ENCODE measurements around the gene TSPAN15. TPM values are rescaled to one million over a fixed set of nuclear protein-coding genes. Genes with fewer than 3 reads are reported as not detected.

The TSPAN15 gene
- total RNA-seq, 1 experiment from 2014 or later, result 8.3 TPM

DNA sequence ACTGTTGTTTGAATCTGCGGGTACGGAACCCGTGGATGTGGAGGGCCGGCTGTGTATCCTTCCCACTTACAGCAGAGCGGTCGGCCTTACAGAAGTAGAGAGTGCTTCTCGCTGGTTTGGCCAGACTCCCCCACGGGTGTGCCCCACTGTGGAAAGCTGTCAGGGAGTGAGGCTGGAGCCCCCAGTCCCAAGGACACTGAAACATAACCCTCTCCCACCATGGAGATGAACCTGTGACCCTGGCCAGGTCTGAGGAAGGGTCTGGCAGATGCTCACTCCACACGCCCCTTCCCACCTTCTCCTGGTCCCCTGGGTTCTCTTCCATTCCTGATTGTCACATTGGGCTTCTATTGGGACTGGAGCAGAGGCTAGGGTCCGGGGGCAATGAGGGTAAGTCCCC lies 39.6 kb downstream of the TSPAN15 start:
- no peak for TF ChIP-seq ZNF232 (CRISPR knock-in tag; IDR thresholded peaks at IDR 0.05)
- TF ChIP-seq SMAD4 (CRISPR knock-in tag; IDR thresholded peaks at IDR 0.05), result no peak
- TF ChIP-seq ZNF416 (CRISPR knock-in tag; IDR thresholded peaks at IDR 0.05), result no peak
- TF ChIP-seq RORB (CRISPR knock-in tag; IDR thresholded peaks at IDR 0.05), result no peak
- TF ChIP-seq, protein P1, sequence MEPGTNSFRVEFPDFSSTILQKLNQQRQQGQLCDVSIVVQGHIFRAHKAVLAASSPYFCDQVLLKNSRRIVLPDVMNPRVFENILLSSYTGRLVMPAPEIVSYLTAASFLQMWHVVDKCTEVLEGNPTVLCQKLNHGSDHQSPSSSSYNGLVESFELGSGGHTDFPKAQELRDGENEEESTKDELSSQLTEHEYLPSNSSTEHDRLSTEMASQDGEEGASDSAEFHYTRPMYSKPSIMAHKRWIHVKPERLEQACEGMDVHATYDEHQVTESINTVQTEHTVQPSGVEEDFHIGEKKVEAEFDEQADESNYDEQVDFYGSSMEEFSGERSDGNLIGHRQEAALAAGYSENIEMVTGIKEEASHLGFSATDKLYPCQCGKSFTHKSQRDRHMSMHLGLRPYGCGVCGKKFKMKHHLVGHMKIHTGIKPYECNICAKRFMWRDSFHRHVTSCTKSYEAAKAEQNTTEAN (CRISPR knock-in tag; IDR thresholded peaks at IDR 0.05), result no peak
- TF ChIP-seq, protein P2, sequence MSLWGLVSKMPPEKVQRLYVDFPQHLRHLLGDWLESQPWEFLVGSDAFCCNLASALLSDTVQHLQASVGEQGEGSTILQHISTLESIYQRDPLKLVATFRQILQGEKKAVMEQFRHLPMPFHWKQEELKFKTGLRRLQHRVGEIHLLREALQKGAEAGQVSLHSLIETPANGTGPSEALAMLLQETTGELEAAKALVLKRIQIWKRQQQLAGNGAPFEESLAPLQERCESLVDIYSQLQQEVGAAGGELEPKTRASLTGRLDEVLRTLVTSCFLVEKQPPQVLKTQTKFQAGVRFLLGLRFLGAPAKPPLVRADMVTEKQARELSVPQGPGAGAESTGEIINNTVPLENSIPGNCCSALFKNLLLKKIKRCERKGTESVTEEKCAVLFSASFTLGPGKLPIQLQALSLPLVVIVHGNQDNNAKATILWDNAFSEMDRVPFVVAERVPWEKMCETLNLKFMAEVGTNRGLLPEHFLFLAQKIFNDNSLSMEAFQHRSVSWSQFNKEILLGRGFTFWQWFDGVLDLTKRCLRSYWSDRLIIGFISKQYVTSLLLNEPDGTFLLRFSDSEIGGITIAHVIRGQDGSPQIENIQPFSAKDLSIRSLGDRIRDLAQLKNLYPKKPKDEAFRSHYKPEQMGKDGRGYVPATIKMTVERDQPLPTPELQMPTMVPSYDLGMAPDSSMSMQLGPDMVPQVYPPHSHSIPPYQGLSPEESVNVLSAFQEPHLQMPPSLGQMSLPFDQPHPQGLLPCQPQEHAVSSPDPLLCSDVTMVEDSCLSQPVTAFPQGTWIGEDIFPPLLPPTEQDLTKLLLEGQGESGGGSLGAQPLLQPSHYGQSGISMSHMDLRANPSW (CRISPR knock-in tag; conservative IDR thresholded peaks at IDR 0.05; ENCODE audit: low read depth), result no peak
- no peak for TF ChIP-seq TP53 (CRISPR knock-in tag; IDR thresholded peaks at IDR 0.05)
- no peak for TF ChIP-seq FOXJ3 (CRISPR knock-in tag; IDR thresholded peaks at IDR 0.05; ENCODE audit: borderline replicate concordance)
- TF ChIP-seq NFE2L1 (CRISPR knock-in tag; IDR thresholded peaks at IDR 0.05), result no peak
- TF ChIP-seq NFATC4 (CRISPR knock-in tag; IDR thresholded peaks at IDR 0.05), result no peak
- TF ChIP-seq, protein P3, sequence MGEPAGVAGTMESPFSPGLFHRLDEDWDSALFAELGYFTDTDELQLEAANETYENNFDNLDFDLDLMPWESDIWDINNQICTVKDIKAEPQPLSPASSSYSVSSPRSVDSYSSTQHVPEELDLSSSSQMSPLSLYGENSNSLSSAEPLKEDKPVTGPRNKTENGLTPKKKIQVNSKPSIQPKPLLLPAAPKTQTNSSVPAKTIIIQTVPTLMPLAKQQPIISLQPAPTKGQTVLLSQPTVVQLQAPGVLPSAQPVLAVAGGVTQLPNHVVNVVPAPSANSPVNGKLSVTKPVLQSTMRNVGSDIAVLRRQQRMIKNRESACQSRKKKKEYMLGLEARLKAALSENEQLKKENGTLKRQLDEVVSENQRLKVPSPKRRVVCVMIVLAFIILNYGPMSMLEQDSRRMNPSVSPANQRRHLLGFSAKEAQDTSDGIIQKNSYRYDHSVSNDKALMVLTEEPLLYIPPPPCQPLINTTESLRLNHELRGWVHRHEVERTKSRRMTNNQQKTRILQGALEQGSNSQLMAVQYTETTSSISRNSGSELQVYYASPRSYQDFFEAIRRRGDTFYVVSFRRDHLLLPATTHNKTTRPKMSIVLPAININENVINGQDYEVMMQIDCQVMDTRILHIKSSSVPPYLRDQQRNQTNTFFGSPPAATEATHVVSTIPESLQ (CRISPR knock-in tag; IDR thresholded peaks at IDR 0.05), result no peak
- no peak for TF ChIP-seq SMAD3 (CRISPR knock-in tag; IDR thresholded peaks at IDR 0.05; ENCODE audit: borderline replicate concordance)
- TF ChIP-seq, protein P4, sequence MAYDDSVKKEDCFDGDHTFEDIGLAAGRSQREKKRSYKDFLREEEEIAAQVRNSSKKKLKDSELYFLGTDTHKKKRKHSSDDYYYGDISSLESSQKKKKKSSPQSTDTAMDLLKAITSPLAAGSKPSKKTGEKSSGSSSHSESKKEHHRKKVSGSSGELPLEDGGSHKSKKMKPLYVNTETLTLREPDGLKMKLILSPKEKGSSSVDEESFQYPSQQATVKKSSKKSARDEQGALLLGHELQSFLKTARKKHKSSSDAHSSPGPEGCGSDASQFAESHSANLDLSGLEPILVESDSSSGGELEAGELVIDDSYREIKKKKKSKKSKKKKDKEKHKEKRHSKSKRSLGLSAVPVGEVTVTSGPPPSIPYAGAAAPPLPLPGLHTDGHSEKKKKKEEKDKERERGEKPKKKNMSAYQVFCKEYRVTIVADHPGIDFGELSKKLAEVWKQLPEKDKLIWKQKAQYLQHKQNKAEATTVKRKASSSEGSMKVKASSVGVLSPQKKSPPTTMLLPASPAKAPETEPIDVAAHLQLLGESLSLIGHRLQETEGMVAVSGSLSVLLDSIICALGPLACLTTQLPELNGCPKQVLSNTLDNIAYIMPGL (CRISPR knock-in tag; IDR thresholded peaks at IDR 0.05), result no peak
- no peak for TF ChIP-seq ELF4 (CRISPR knock-in tag; IDR thresholded peaks at IDR 0.05; ENCODE audit: low read depth)
- TF ChIP-seq NR3C1 (CRISPR knock-in tag; conservative IDR thresholded peaks at IDR 0.05; ENCODE audit: low read depth), result no peak
- no peak for TF ChIP-seq RELA (CRISPR knock-in tag; IDR thresholded peaks at IDR 0.05; ENCODE audit: borderline replicate concordance)
- no peak for TF ChIP-seq NR1H2 (CRISPR knock-in tag; IDR thresholded peaks at IDR 0.05)
- TF ChIP-seq CREB1 (CRISPR knock-in tag; IDR thresholded peaks at IDR 0.05), result no peak

DNA sequence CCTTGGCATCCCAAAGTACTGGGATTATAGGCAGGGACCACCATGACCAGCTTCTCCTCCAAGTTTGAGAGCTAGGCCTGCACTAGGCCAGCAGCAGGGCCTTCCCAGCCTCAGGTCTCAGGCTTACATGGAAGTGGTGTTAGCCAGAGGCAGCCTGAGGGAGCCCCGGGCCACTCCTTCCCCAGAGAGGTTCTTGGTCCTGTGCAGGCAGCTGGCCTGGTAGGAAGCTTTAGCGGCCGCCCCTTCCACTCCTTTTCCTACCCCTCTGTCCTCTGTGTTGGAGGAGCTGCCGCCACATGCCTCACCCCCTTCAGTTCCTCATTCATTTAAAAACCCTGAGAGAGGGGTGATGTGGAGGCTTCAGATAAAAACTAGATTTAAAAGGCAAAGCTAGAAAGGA lies 40.3 kb downstream of the TSPAN15 start:
- POLR2A ChIA-PET, result interaction anchor here (0.8 kb wide), 1 partner anchor 13 kb away, joined by 4 read pairs; no protein-coding TSS in a partner anchor
- peaks cover 28% of the 10 kb centered on the region for H3K9me3 Mint-ChIP-seq
- H3K4me3 Mint-ChIP-seq, result no peak overlapping the region
- DNase-seq (ENCODE audit: low spot score) (no peak), ATAC-seq (no peak)
- H3K36me3 Mint-ChIP-seq, result peaks cover 30% of the 10 kb centered on the region
- CTCF ChIA-PET, result interaction anchor here (0.7 to 2.5 kb wide), 5 partner anchors 15 to 145 kb away, joined by 3 to 12 read pairs (median 4); partner anchors contain the start of gene TSPAN15
- H3K27ac Mint-ChIP-seq, result no peak overlapping the region; the same call in 1 of the 2 replicates
- peaks cover 14% of the 10 kb centered on the region; the same call in 1 of the 2 replicates for H3K27me3 Mint-ChIP-seq (ENCODE audit: low read depth)
- H3K4me1 Mint-ChIP-seq, result no peaks in the 10 kb centered on the region
- TF ChIP-seq HMGA2 (CRISPR knock-in tag; IDR thresholded peaks at IDR 0.05) (no peak), GABPB1 (CRISPR knock-in tag; IDR thresholded peaks at IDR 0.05) (no peak), SOX15 (CRISPR knock-in tag; IDR thresholded peaks at IDR 0.05) (no peak), RORB (CRISPR knock-in tag; IDR thresholded peaks at IDR 0.05) (no peak), CREM (CRISPR knock-in tag; IDR thresholded peaks at IDR 0.05) (no peak)
- TF ChIP-seq, protein P5, sequence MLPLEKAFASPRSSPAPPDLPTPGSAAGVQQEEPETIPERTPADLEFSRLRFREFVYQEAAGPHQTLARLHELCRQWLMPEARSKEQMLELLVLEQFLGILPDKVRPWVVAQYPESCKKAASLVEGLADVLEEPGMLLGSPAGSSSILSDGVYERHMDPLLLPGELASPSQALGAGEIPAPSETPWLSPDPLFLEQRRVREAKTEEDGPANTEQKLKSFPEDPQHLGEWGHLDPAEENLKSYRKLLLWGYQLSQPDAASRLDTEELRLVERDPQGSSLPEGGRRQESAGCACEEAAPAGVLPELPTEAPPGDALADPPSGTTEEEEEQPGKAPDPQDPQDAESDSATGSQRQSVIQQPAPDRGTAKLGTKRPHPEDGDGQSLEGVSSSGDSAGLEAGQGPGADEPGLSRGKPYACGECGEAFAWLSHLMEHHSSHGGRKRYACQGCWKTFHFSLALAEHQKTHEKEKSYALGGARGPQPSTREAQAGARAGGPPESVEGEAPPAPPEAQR (CRISPR knock-in tag; IDR thresholded peaks at IDR 0.05), result no peak
- TF ChIP-seq, protein P6, sequence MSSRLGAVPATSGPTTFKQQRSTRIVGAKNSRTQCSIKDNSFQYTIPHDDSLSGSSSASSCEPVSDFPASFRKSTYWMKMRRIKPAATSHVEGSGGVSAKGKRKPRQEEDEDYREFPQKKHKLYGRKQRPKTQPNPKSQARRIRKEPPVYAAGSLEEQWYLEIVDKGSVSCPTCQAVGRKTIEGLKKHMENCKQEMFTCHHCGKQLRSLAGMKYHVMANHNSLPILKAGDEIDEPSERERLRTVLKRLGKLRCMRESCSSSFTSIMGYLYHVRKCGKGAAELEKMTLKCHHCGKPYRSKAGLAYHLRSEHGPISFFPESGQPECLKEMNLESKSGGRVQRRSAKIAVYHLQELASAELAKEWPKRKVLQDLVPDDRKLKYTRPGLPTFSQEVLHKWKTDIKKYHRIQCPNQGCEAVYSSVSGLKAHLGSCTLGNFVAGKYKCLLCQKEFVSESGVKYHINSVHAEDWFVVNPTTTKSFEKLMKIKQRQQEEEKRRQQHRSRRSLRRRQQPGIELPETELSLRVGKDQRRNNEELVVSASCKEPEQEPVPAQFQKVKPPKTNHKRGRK (CRISPR knock-in tag; IDR thresholded peaks at IDR 0.05; ENCODE audit: borderline replicate concordance), result no peak
- TF ChIP-seq, protein P7, sequence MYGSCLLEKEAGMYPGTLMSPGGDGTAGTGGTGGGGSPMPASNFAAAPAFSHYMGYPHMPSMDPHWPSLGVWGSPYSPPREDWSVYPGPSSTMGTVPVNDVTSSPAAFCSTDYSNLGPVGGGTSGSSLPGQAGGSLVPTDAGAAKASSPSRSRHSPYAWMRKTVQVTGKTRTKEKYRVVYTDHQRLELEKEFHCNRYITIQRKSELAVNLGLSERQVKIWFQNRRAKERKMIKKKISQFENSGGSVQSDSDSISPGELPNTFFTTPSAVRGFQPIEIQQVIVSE (CRISPR knock-in tag; IDR thresholded peaks at IDR 0.05; ENCODE audit: borderline replicate concordance), result no peak

More for the DNA sequence above, 39.6 kb downstream of the TSPAN15 start:
- Mint-ChIP-seq H3K4me1 (no peaks in the 10 kb centered on the region), H3K27me3 (ENCODE audit: low read depth) (peaks cover 14% of the 10 kb centered on the region; the same call in 1 of the 2 replicates), H3K27ac (no peak overlapping the region), H3K4me3 (no peak overlapping the region), H3K9me3 (peaks cover 28% of the 10 kb centered on the region), H3K36me3 (peaks cover 30% of the 10 kb centered on the region)
- ATAC-seq, result no peak
- ChIA-PET POLR2A (no interaction called here), CTCF (interaction anchor here (2.5 kb wide), 1 partner anchor 41 kb away, joined by 12 read pairs; no protein-coding TSS in a partner anchor)
- DNase-seq (ENCODE audit: low spot score), result no peak

All from WTC11 (cell line).